Heart left ventricle (tissue), 16 donors: ENCODE results near the gene TPSB2. TPM values are rescaled to one million over a fixed set of nuclear protein-coding genes. Genes with fewer than 3 reads are reported as not detected.
"Not testable (repeated sequence)": the region's sequence is repeated elsewhere in the genome, so short reads cannot be mapped to it uniquely, and the experiment has no call there.

Experiments used
- ATAC-seq, 4 donors: fragments of 200-7000 bp; cut with Tn5 transposase; one replicate each; pipeline ENCODE4 v1.9.1; 2020 to 2022; ENCODE audit warnings: moderate library complexity in 4 of 4, mild to moderate bottlenecking in 3 of 4, moderate number of reproducible peaks in 1 of 4
- DNase-seq, 5 donors: peaks; one replicate each; pipeline ENCODE4 v3.0.0-alpha.2; 2020
- H3K27ac ChIP-seq, 12 donors: fragments of 200-600 bp; sonication (generic) in 4 of 12; one replicate each; pipeline versions ENCODE4 v1.5.0 to v1.8.0; 2016 to 2022; ENCODE audit warnings: mild to moderate bottlenecking in 2 of 12
- H3K27me3 ChIP-seq, 9 donors: fragments of 200-600 bp; sonication (generic) in 2 of 9; one replicate each; pipeline versions ENCODE4 v1.5.1 to v1.8.0; 2016 to 2022; ENCODE audit warnings: mild to moderate bottlenecking in 3 of 9
- H3K36me3 ChIP-seq, 9 donors: fragments of 200-600 bp; sonication (generic) in 2 of 9; one replicate each; pipeline versions ENCODE4 v1.5.0 to v1.8.0; 2018 to 2022; ENCODE audit warnings: mild to moderate bottlenecking in 2 of 9
- H3K4me1 ChIP-seq, 12 donors: fragments of 200-600 bp; sonication (generic) in 4 of 12; one replicate each; pipeline versions ENCODE4 v1.5.0 to v1.8.0; 2016 to 2022; ENCODE audit warnings: mild to moderate bottlenecking in 3 of 12
- H3K4me3 ChIP-seq, 12 donors: fragments of 200-600 bp; sonication (generic) in 4 of 12; one replicate each; pipeline versions ENCODE4 v1.5.0 to v1.8.0; 2017 to 2022; ENCODE audit warnings: mild to moderate bottlenecking in 9 of 12, moderate library complexity in 4 of 12
- H3K9me3 ChIP-seq, 12 donors: fragments of 200-600 bp; sonication (generic) in 4 of 12; one replicate each; pipeline versions ENCODE4 v1.5.0 to v1.8.0; 2016 to 2022; ENCODE audit warnings: mild to moderate bottlenecking in 1 of 12
- CTCF ChIP-seq, 12 donors: fragments of 200-600 bp; sonication (generic) in 4 of 12; IDR thresholded peaks; one replicate each; pipeline versions ENCODE4 v1.5.0 to v1.8.0; 2018 to 2022; ENCODE audit warnings: antibody characterized with exemption in 12 of 12, mild to moderate bottlenecking in 5 of 12
- POLR2A ChIP-seq, 2 donors: fragments of 450-650 bp; IDR thresholded peaks; one replicate each; pipeline ENCODE4 v1.6.1; 2017; ENCODE audit warnings: antibody characterized with exemption in 2 of 2, mild to moderate bottlenecking in 2 of 2, moderate library complexity in 2 of 2
- WGBS, 4 donors: extraction: QIAGEN DNeasy Blood & Tissue Kit in 2 of 4; methylation state at CpG; one replicate each; pipeline versions ENCODE4 v1.1.5 to v1.1.7; 2013 to 2018; 5-methylcytosine and 5-hydroxymethylcytosine counted together
- intact Hi-C, 10 donors: fragments of 100-400 bp; cut with DNase I; formaldehyde crosslinking; loops; one replicate each; pipeline versions ENCODE4 v1.11.1 to v1.14.2; 2022
- long read RNA-seq, 3 donors: library from polyadenylated mRNA; unstranded; transcript quantifications; one replicate each; pipeline ENCODE4 v2.0.0, GENCODE V29; 2020 to 2021
- polyA plus RNA-seq, 2 donors: library from polyadenylated mRNA; stranded (reverse); fragments of 200-250 nt; gene quantifications; one replicate each; pipeline ENCODE4 v1.2.3, GENCODE V29; 2013
- total RNA-seq, 9 donors: library from RNA; depleted of rRNA in 2 of 9; stranded (reverse); fragments of >200 nt in 2 of 9; fragmentation: NEBNext Ultra II Directional in 3 of 9; extraction: Animal tissue kit (Norgen Biotek cat#: 25700) in 3 of 9; gene quantifications; one replicate each; pipeline versions ENCODE4 v1.1.0 to v1.2.4, GENCODE V29; 2016 to 2023
- donor health status: ischemic (EF 13 %, LVEDD 7.1; RV severe dilation, severe dysfunction).
- donor health status: healthy with polysubstance abuse.
- donor health status: DM: no; HTN: yes; CAD: no.
- donor health status: DM: no; HTN: no; CAD: no.
- donor health status: ischemic (EF 25% LVEDD 6.9; RV normal size, moderate dysfunction).
- donor health status: ischemic (EF 25% LVEDD 5.7; RV mildly dilated, moderate dysfunction).
- donor health status: healthy.
- donor health status: DM: yes; HTN: yes; CAD: no.
- donor health status: ischemic (EF 35%, LVEDD 5.7; RV mildly dilated, moderate dysfunction).
- donor health status: nonischemic (EF 11% LVEDD 7.7; RV severe dilation, severe dysfunction).
- donor health status: DM: yes; HTN: yes; CAD: no.
- donor health status: PGD.
- donor health status: ischemic (EF 29% LVEDD 5.4; RV normal size, mild dysfunction).
- donor health status: nonischemic (EF 23%, LVEDD 6.1; RV moderate dilation, normal function).

TPSB2 gene
- total RNA-seq (10 to 100 TPM in 1 of 9 donors, 1 to 10 TPM in 7, not detected in 1; 2.1 to 18.1 (median 2.3) TPM), polyA plus RNA-seq (1 to 10 TPM; 2.0 to 4.3 TPM)
- long read RNA-seq, donor 1, partial matches to known transcripts = 2 of 2 reads
- long read RNA-seq, donor 1, other reads (novel, unspliced or antisense) = 0 of 2 reads
- long read RNA-seq, donor 2 = 0 reads
- long read RNA-seq, donor 3 = 0 reads

GRCh38 chr16:1230084-1230470, at the start of gene TPSB2:
TPSB2 (minus strand) TSS chr16:1230184; CDS start chr16:1229951, 233 bp downstream.
- intact Hi-C loops, ATAC-seq: not testable (repeated sequence)

GRCh38 chr16:1279081-1279944, 49.3 kb upstream of the TPSB2 start:
- intact Hi-C loops = no loop called here
- H3K9me3 ChIP-seq = no peaks in the 10 kb centered on the region
- no peak overlapping the region for H3K4me3 ChIP-seq
- DNase-seq (no peak), ATAC-seq (no peak)
- H3K36me3 ChIP-seq = no peaks in the 10 kb centered on the region
- TF ChIP-seq POLR2A (IDR thresholded peaks at IDR 0.05) (no peak), CTCF (IDR thresholded peaks at IDR 0.05) (no peak)
- 76 to 79% (median 77%) methylated on average over 24 to 30 of the region's 30 CpGs for WGBS, 4 donors
- peaks cover 0 to 35% (median 9%) of the 10 kb centered on the region in 9 donors for H3K27me3 ChIP-seq
- no peak overlapping the region for H3K27ac ChIP-seq
- no peaks in the 10 kb centered on the region for H3K4me1 ChIP-seq

More at GRCh38 chr16:1230084-1230470, at the start of gene TPSB2:
- not testable (repeated sequence) for H3K9me3 ChIP-seq, DNase-seq, H3K27ac ChIP-seq, H3K36me3 ChIP-seq, H3K4me1 ChIP-seq, H3K27me3 ChIP-seq, H3K4me3 ChIP-seq
- 71 to 86% methylated on average over 2 to 6 of the region's 11 CpGs; no CpG with 5 or more reads in 2 of the 4 donors for WGBS, 4 donors

- TF ChIP-seq POLR2A (IDR thresholded peaks at IDR 0.05) = no peak
- no peak for TF ChIP-seq CTCF (IDR thresholded peaks at IDR 0.05)
- DNase-seq = no peak
- 21 to 67% (median 34%) methylated on average over 1 to 18 of the region's 18 CpGs for WGBS, 4 donors
- H3K4me1 ChIP-seq = no peaks in the 10 kb centered on the region
- no peak overlapping the region for H3K27ac ChIP-seq
- no peaks in the 10 kb centered on the region for H3K36me3 ChIP-seq
- peaks cover 0 to 30% (median 9%) of the 10 kb centered on the region in 9 donors for H3K27me3 ChIP-seq
- no peaks in the 10 kb centered on the region for H3K9me3 ChIP-seq
- H3K4me3 ChIP-seq = no peak overlapping the region
- ATAC-seq = no peak
- intact Hi-C loops = no loop called here
Observed at GRCh38 chr16:1278477-1278876, 48.5 kb upstream of the TPSB2 start.

DNA sequence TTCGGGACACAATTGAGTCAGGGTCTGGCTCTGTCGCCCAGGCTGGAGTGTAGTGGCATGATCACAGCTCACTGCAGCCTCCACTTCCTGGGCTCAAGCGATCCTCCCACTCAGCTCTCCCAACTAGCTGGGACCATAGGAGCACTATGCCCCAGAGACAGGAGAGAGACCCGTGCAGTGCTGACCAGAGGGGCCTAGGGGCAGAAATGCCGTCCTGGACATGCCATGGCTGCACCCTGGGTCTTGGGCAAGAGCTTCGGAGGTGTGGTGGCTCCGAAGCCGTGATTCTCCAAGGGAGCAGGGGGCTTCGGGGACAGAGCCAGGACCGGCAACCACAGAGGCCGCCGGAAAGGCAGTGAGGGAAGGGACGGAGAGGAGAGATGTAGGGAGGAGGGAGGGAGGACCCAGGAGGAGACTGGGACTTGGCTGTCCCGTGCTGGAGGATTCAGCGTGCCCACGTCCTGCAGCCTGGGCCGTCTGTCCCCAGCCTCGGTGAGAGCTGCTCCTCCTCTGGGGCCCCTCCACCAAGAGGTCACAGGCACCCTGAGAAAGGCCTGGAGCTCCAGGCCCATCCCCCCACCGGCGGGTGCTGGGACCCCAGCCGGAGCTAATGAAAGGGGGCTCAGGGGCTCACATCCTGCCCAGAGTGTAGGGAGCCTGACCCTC, 47.8 kb upstream of the TPSB2 start:
- TF ChIP-seq CTCF (IDR thresholded peaks at IDR 0.05) (no peak), POLR2A (IDR thresholded peaks at IDR 0.05) (no peak)
- H3K9me3 ChIP-seq = no peaks in the 10 kb centered on the region
- peaks cover 0 to 24% (median 9%) of the 10 kb centered on the region in 9 donors for H3K27me3 ChIP-seq
- H3K36me3 ChIP-seq = no peaks in the 10 kb centered on the region
- 38 to 58% (median 44%) methylated on average over 18 to 21 of the region's 21 CpGs for WGBS, 4 donors
- ATAC-seq (no peak), DNase-seq (no peak)
- no peaks in the 10 kb centered on the region for H3K4me1 ChIP-seq
- no peak overlapping the region for H3K27ac ChIP-seq
- no peak overlapping the region for H3K4me3 ChIP-seq
- intact Hi-C loops = no loop called here
